Liver (tissue), 9 donors: ENCODE results near the gene DNAH17. TPM values are rescaled to one million over a fixed set of nuclear protein-coding genes. Genes with fewer than 3 reads are reported as not detected.

Experiments used
- DNase-seq: peaks from one replicate; pipeline ENCODE4 v3.0.0-alpha.2; 2017; ENCODE audit warnings: low spot score
- H3K27ac ChIP-seq, 2 donors: one replicate each; pipeline ENCODE4 v1.7.0; 2013; ENCODE audit warnings: inconsistent platforms in 2 of 2, low read length in 2 of 2, control low read depth in 1 of 2, low read depth in 1 of 2, mild to moderate bottlenecking in 1 of 2
- H3K27me3 ChIP-seq, 4 donors: one replicate each; pipeline versions ENCODE4 v1.6.1 to v1.7.0; 2013; ENCODE audit warnings: low read length in 3 of 4, inconsistent platforms in 1 of 4, mild to moderate bottlenecking in 1 of 4, moderate library complexity in 1 of 4; ENCODE audit not compliant: control insufficient read depth in 4 of 4, insufficient read depth in 4 of 4
- H3K36me3 ChIP-seq, 4 donors: one replicate each; pipeline versions ENCODE4 v1.6.1 to v1.7.0; 2013; ENCODE audit warnings: low read length in 3 of 4, mild to moderate bottlenecking in 3 of 4, low read depth in 1 of 4, moderate library complexity in 1 of 4; ENCODE audit not compliant: control insufficient read depth in 4 of 4, insufficient read depth in 3 of 4
- H3K4me1 ChIP-seq, 4 donors: one replicate each; pipeline versions ENCODE4 v1.6.1 to v1.7.0; 2013; ENCODE audit warnings: low read length in 3 of 4, mild to moderate bottlenecking in 3 of 4, moderate library complexity in 1 of 4; ENCODE audit not compliant: control insufficient read depth in 4 of 4, insufficient read depth in 4 of 4
- H3K4me3 ChIP-seq, 3 donors: one replicate each; pipeline versions ENCODE4 v1.6.1 to v1.7.0; 2013; ENCODE audit warnings: low read length in 3 of 3, control low read depth in 1 of 3, low read depth in 1 of 3, mild to moderate bottlenecking in 1 of 3
- H3K9ac ChIP-seq, 2 donors: one replicate each; pipeline ENCODE4 v1.7.0; 2013; ENCODE audit warnings: low read length in 2 of 2, mild to moderate bottlenecking in 2 of 2, moderate library complexity in 2 of 2, control low read depth in 1 of 2, low read depth in 1 of 2
- H3K9me3 ChIP-seq, 4 donors: one replicate each; pipeline versions ENCODE4 v1.6.1 to v1.7.0; 2013; ENCODE audit warnings: low read length in 3 of 4; ENCODE audit not compliant: control insufficient read depth in 4 of 4
- EGR1 ChIP-seq, 2 donors: IDR thresholded peaks; 2 replicates each; pipeline ENCODE4 v1.6.1; 2016 to 2018; ENCODE audit warnings: antibody characterized with exemption in 2 of 2, low read depth in 2 of 2
- FOXA1 ChIP-seq: IDR thresholded peaks from 2 replicates; pipeline ENCODE4 v1.6.1; 2016; ENCODE audit warnings: antibody characterized with exemption
- FOXA2 ChIP-seq: IDR thresholded peaks from 2 replicates; pipeline ENCODE4 v1.6.1; 2016; ENCODE audit warnings: antibody characterized with exemption
- GABPA ChIP-seq, 2 donors: IDR thresholded peaks in 1 of 2; conservative IDR thresholded peaks in 1 of 2; 2 replicates each; pipeline ENCODE4 v1.6.1; 2016; ENCODE audit warnings: antibody characterized with exemption in 2 of 2, mild to moderate bottlenecking in 1 of 2, moderate library complexity in 1 of 2
- HNF4G ChIP-seq: IDR thresholded peaks from 2 replicates; pipeline ENCODE4 v1.6.1; 2016; ENCODE audit warnings: antibody characterized with exemption
- JUND ChIP-seq, 2 donors: IDR thresholded peaks; 2 replicates each; pipeline ENCODE4 v1.6.1; 2016; ENCODE audit warnings: antibody characterized with exemption in 2 of 2
- RXRA ChIP-seq, 2 donors: IDR thresholded peaks; 2 replicates each; pipeline ENCODE4 v1.6.1; 2017 to 2018; ENCODE audit warnings: antibody characterized with exemption in 2 of 2, mild to moderate bottlenecking in 1 of 2
- SP1 ChIP-seq: IDR thresholded peaks from 2 replicates; pipeline ENCODE4 v1.6.1; 2018; ENCODE audit warnings: antibody characterized with exemption, mild to moderate bottlenecking
- TAF1 ChIP-seq: conservative IDR thresholded peaks from 2 replicates; pipeline ENCODE4 v1.6.1; 2016; ENCODE audit warnings: antibody characterized with exemption, mild to moderate bottlenecking
- YY1 ChIP-seq: IDR thresholded peaks from 2 replicates; pipeline ENCODE4 v1.6.1; 2016; ENCODE audit warnings: antibody characterized with exemption, mild to moderate bottlenecking
- WGBS: extraction: QIAGEN DNeasy Blood & Tissue Kit; methylation state at CpG from one replicate; pipeline ENCODE4 v1.1.7; 2013; 5-methylcytosine and 5-hydroxymethylcytosine counted together
- polyA plus RNA-seq, 2 donors: library from polyadenylated mRNA; stranded (reverse) in 1 of 2; unstranded in 1 of 2; fragments of 200-250 nt in 1 of 2; fragments of >200 nt in 1 of 2; fragmentation: Nextera tagmentation in 1 of 2; extraction: Ambion mirVana in 1 of 2; gene quantifications; one replicate each; pipeline versions ENCODE4 v1.2.1 to v1.2.3, GENCODE V29; 2013 to 2015
- total RNA-seq, 2 donors: library from RNA; depleted of rRNA; stranded (reverse); fragments of >200 nt; gene quantifications; one replicate each; pipeline ENCODE4 v1.2.3, GENCODE V29; 2014
- TF ChIP-seq, protein P1 (sequence below): fragments of 150-350 bp; IDR thresholded peaks from 2 replicates; pipeline ENCODE4 v1.5.1; 2017; ENCODE audit warnings: improper control_type of control experiment, low read depth, low read length; ENCODE audit not compliant: missing input control
- TF ChIP-seq, protein P2 (sequence below): IDR thresholded peaks from 2 replicates; pipeline ENCODE4 v1.6.1; 2016; ENCODE audit warnings: antibody characterized with exemption
- TF ChIP-seq, protein P3 (sequence below): IDR thresholded peaks from 2 replicates; pipeline ENCODE4 v1.6.1; 2016; ENCODE audit warnings: antibody characterized with exemption
- donor health status: healthy.
- donor health status: healthy.
- donor health status: healthy.
- donor health status: healthy.
- donor health status: healthy.

The DNAH17 gene
- total and polyA plus RNA-seq, 4 donors: 0.09 to 0.79 TPM; not detected in 2

DNA sequence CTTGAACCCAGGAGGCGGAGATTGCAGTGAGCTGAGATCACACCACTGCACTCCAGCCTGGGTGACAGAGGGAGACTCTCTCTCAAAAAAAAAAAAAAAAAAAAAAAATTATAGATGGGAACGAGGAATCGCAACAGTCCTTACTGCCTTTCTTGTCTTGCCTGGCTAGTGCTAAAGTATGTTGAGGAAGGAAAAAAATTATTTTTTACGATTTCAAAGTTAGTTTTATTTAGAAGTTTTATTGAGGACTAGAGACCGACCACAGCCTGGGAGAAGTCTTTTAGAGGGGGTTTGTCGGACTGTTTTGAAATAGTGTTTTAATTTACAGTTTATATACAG lies 15.8 kb upstream of the DNAH17 start:
- DNase-seq: no peak
- TF ChIP-seq SP1: no peak
- no peak for TF ChIP-seq TAF1
- no peak for TF ChIP-seq FOXA1
- no peak for TF ChIP-seq GABPA (IDR thresholded peaks at IDR 0.05 in 1 of 2, conservative IDR thresholded peaks at IDR 0.05 in 1 of 2)
- no peak for TF ChIP-seq FOXA2
- no peak for TF ChIP-seq HNF4G
- TF ChIP-seq, protein P1, sequence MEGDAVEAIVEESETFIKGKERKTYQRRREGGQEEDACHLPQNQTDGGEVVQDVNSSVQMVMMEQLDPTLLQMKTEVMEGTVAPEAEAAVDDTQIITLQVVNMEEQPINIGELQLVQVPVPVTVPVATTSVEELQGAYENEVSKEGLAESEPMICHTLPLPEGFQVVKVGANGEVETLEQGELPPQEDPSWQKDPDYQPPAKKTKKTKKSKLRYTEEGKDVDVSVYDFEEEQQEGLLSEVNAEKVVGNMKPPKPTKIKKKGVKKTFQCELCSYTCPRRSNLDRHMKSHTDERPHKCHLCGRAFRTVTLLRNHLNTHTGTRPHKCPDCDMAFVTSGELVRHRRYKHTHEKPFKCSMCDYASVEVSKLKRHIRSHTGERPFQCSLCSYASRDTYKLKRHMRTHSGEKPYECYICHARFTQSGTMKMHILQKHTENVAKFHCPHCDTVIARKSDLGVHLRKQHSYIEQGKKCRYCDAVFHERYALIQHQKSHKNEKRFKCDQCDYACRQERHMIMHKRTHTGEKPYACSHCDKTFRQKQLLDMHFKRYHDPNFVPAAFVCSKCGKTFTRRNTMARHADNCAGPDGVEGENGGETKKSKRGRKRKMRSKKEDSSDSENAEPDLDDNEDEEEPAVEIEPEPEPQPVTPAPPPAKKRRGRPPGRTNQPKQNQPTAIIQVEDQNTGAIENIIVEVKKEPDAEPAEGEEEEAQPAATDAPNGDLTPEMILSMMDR: no peak
- no peak for TF ChIP-seq JUND (IDR thresholded peaks at IDR 0.05)
- TF ChIP-seq RXRA (IDR thresholded peaks at IDR 0.05): no peak
- TF ChIP-seq, protein P2, sequence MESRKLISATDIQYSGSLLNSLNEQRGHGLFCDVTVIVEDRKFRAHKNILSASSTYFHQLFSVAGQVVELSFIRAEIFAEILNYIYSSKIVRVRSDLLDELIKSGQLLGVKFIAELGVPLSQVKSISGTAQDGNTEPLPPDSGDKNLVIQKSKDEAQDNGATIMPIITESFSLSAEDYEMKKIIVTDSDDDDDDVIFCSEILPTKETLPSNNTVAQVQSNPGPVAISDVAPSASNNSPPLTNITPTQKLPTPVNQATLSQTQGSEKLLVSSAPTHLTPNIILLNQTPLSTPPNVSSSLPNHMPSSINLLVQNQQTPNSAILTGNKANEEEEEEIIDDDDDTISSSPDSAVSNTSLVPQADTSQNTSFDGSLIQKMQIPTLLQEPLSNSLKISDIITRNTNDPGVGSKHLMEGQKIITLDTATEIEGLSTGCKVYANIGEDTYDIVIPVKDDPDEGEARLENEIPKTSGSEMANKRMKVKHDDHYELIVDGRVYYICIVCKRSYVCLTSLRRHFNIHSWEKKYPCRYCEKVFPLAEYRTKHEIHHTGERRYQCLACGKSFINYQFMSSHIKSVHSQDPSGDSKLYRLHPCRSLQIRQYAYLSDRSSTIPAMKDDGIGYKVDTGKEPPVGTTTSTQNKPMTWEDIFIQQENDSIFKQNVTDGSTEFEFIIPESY: no peak
- no peak for TF ChIP-seq YY1
- H3K27ac ChIP-seq: peak overlapping the region; percentile 12 to 68
- H3K27me3 ChIP-seq: no peaks in the 10 kb centered on the region
- H3K36me3 ChIP-seq: no peaks in the 10 kb centered on the region
- no peak overlapping the region for H3K4me3 ChIP-seq
- 83% methylated on average over 6 of the region's 6 CpGs for WGBS
- H3K9ac ChIP-seq: no peak overlapping the region
- no peaks in the 10 kb centered on the region for H3K9me3 ChIP-seq
- peaks cover 0 to 5% (median 2%) of the 10 kb centered on the region in 4 donors for H3K4me1 ChIP-seq

DNA sequence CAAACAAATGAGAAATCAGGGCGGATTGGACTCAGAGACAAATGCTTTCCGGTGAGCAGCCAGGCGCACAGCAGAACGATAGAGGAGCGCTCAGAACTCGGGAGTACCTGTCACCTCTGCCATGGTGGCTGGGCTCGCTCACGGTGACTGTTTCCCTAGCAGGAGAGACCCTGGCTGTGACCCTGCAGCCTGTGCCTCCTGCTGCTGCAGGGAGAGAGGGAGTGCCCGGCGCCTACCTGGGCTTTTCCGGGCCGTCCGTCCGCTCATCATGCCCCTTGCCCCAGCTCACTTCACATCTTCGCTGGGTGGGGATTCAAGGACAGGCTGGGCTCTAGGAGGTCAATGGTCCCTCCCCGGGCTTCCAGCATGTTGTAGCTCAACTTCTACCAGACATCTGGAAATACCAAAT lies 14.1 kb upstream of the DNAH17 start:
- Histone ChIP-seq H3K4me1 (peaks cover 0 to 5% (median 2%) of the 10 kb centered on the region in 4 donors), H3K9me3 (no peaks in the 10 kb centered on the region), H3K36me3 (no peaks in the 10 kb centered on the region), H3K4me3 (no peak overlapping the region), H3K27ac (no peak overlapping the region), H3K27me3 (no peaks in the 10 kb centered on the region), H3K9ac (no peak overlapping the region)
- no peak for DNase-seq
- no peak for TF ChIP-seq RXRA (IDR thresholded peaks at IDR 0.05)
- TF ChIP-seq, protein P2: no peak
- TF ChIP-seq, protein P1: no peak
- no peak for TF ChIP-seq TAF1
- TF ChIP-seq FOXA2: no peak
- no peak for TF ChIP-seq EGR1 (IDR thresholded peaks at IDR 0.05; ENCODE audit: low read depth in 2 of 2)
- TF ChIP-seq, protein P3, sequence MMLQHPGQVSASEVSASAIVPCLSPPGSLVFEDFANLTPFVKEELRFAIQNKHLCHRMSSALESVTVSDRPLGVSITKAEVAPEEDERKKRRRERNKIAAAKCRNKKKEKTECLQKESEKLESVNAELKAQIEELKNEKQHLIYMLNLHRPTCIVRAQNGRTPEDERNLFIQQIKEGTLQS: no peak
- TF ChIP-seq SP1: no peak
- 79% methylated on average over 16 of the region's 16 CpGs for WGBS
